ENCODE measurements around the gene TNS3.

TNS3 gene

DNA sequence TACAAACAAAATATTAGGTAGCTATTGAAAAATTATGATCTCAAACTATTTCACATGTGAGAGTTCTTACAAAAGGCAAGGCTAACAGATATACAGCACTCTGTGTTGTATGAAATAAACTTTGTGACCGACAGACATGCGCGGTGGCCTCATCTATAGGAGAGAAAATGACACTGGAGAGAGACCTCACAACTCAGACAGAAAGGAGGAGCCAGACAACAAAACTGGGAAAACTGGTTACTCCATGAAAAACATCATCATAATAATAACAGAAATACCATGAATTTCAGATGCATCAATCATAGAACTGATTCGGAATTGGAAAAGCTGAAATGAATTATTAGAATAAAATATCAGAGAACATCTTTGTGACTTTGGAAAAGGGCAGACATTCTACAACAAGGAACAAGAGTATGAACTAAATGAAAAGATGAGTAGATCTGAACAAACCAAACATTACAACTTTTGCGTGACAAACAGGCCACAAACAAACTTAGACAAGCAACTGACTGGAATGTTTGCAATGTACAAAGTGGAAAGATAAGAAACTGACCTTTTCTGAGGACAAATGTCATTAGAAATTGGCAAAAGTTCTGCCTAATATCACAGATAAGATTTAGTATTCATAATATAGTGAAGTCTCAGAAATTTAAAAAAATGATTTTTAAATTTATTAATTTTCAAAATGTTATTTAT lies 69.3 kb downstream of the TNS3 start:
- peaks cover 0 to 33% (median 19%) of the 10 kb centered on the region in 4 experiments for H3K36me3 ChIP-seq (ENCODE audit: control insufficient read depth in 4 of 4, insufficient read depth in 4 of 4, low read length in 3 of 4)
- peaks cover 9 to 63% (median 48%) of the 10 kb centered on the region in 4 experiments for H3K4me1 ChIP-seq (ENCODE audit: control extremely low read depth in 1 of 4, control insufficient read depth in 4 of 4, insufficient read depth in 4 of 4, low read length in 3 of 4)
- H3K4me3 ChIP-seq (ENCODE audit: control insufficient read depth in 1 of 7, extremely low read depth in 1 of 7, insufficient read depth in 4 of 7, low read depth in 2 of 7, low read length in 6 of 7) = no peak overlapping the region
- ChIA-PET CTCF (interaction anchor here (0.7 to 2.8 kb wide), 8 partner anchors 10 to 68 kb away, joined by 3 to 22 read pairs (median 7); no protein-coding TSS in a partner anchor), POLR2A (interaction anchor here (1.0 to 1.3 kb wide), 3 partner anchors 8 to 66 kb away, joined by 3 to 4 read pairs (median 3); no protein-coding TSS in a partner anchor)
- DNase-seq = no peak
- H3K27me3 ChIP-seq (replicated peaks in 2 of 5; ENCODE audit: control insufficient read depth in 4 of 5, insufficient read depth in 5 of 5, low read length in 4 of 5) = no peaks in the 10 kb centered on the region
- WGBS (ENCODE audit: insufficient coverage) = no CpG with 5 or more reads among the region's 5 CpGs
- no peak overlapping the region for H3K27ac ChIP-seq (ENCODE audit: insufficient read depth in 1 of 2, low read depth in 1 of 2, low read length in 2 of 2, poor library complexity in 1 of 2, severe bottlenecking in 2 of 2)
- H3K9me3 ChIP-seq (ENCODE audit: control extremely low read depth in 1 of 5, control insufficient read depth in 4 of 5, insufficient read depth in 2 of 5, low read depth in 1 of 5, low read length in 4 of 5) = peaks cover 0 to 9% (median 0%) of the 10 kb centered on the region in 5 experiments

GRCh38 chr7:47511699-47512370 lies 70.1 kb downstream of the TNS3 start:
- 98% methylated on average over 16 of the region's 16 CpGs for whole genome bisulfite sequencing (ENCODE audit: insufficient coverage)
- CTCF ChIA-PET = interaction anchor here (1.0 to 2.8 kb wide), 7 partner anchors 10 to 67 kb away, joined by 4 to 22 read pairs (median 8); no protein-coding TSS in a partner anchor
- Histone ChIP-seq H3K9me3 (ENCODE audit: control extremely low read depth in 1 of 5, control insufficient read depth in 4 of 5, insufficient read depth in 2 of 5, low read depth in 1 of 5, low read length in 4 of 5) (peaks cover 0 to 9% (median 0%) of the 10 kb centered on the region in 5 experiments), H3K36me3 (ENCODE audit: control insufficient read depth in 4 of 4, insufficient read depth in 4 of 4, low read length in 3 of 4) (peaks cover 0 to 38% (median 21%) of the 10 kb centered on the region in 4 experiments), H3K4me3 (ENCODE audit: control insufficient read depth in 1 of 7, extremely low read depth in 1 of 7, insufficient read depth in 4 of 7, low read depth in 2 of 7, low read length in 6 of 7) (no peak overlapping the region), H3K4me1 (ENCODE audit: control extremely low read depth in 1 of 4, control insufficient read depth in 4 of 4, insufficient read depth in 4 of 4, low read length in 3 of 4) (peaks cover 3 to 56% (median 41%) of the 10 kb centered on the region in 4 experiments), H3K27me3 (replicated peaks in 2 of 5; ENCODE audit: control insufficient read depth in 4 of 5, insufficient read depth in 5 of 5, low read length in 4 of 5) (no peaks in the 10 kb centered on the region), H3K27ac (ENCODE audit: insufficient read depth in 1 of 2, low read depth in 1 of 2, low read length in 2 of 2, poor library complexity in 1 of 2, severe bottlenecking in 2 of 2) (no peak overlapping the region)
- DNase-seq = no peak
- POLR2A ChIA-PET = interaction anchor here (1.2 kb wide), 1 partner anchor 8 kb away, joined by 4 read pairs; no protein-coding TSS in a partner anchor

DNA sequence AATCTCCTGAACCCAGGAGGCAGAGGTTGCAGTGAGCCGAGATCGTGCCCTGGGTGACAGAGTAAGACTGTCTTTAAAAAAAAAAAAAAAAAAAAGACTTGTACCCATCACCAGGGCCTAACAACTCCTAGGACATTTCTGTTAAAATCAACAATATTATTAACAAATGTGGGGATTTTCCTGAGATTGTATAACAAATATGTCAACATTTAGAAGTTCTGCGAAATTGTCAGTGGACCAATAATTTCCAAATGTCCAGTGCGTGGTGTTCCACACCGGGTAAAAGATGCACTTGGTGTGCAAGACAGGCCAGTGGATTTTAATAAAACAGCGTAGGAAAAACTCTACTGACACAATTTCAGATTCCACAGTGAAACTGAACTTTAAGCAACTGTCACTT lies 71.1 kb downstream of the TNS3 start:
- no peak for DNase-seq
- Histone ChIP-seq H3K27me3 (replicated peaks in 2 of 5; ENCODE audit: control insufficient read depth in 4 of 5, insufficient read depth in 5 of 5, low read length in 4 of 5) (no peaks in the 10 kb centered on the region), H3K36me3 (ENCODE audit: control insufficient read depth in 4 of 4, insufficient read depth in 4 of 4, low read length in 3 of 4) (peaks cover 0 to 43% (median 25%) of the 10 kb centered on the region in 4 experiments), H3K4me3 (ENCODE audit: control insufficient read depth in 1 of 7, extremely low read depth in 1 of 7, insufficient read depth in 4 of 7, low read depth in 2 of 7, low read length in 6 of 7) (no peak overlapping the region), H3K4me1 (ENCODE audit: control extremely low read depth in 1 of 4, control insufficient read depth in 4 of 4, insufficient read depth in 4 of 4, low read length in 3 of 4) (peaks cover 3 to 53% (median 40%) of the 10 kb centered on the region in 4 experiments), H3K27ac (ENCODE audit: insufficient read depth in 1 of 2, low read depth in 1 of 2, low read length in 2 of 2, poor library complexity in 1 of 2, severe bottlenecking in 2 of 2) (no peak overlapping the region), H3K9me3 (ENCODE audit: control extremely low read depth in 1 of 5, control insufficient read depth in 4 of 5, insufficient read depth in 2 of 5, low read depth in 1 of 5, low read length in 4 of 5) (peaks cover 0 to 9% (median 0%) of the 10 kb centered on the region in 5 experiments)
- ChIA-PET POLR2A (no interaction called here), CTCF (interaction anchor here (0.7 to 2.7 kb wide), 6 partner anchors 10 to 66 kb away, joined by 3 to 11 read pairs (median 6); no protein-coding TSS in a partner anchor)
- WGBS (ENCODE audit: insufficient coverage) = 97% methylated on average over 5 of the region's 6 CpGs

- no peak overlapping the region for H3K27ac ChIP-seq (ENCODE audit: insufficient read depth in 1 of 2, low read depth in 1 of 2, low read length in 2 of 2, poor library complexity in 1 of 2, severe bottlenecking in 2 of 2)
- no peak for DNase-seq
- peaks cover 0 to 9% (median 0%) of the 10 kb centered on the region in 5 experiments for H3K9me3 ChIP-seq (ENCODE audit: control extremely low read depth in 1 of 5, control insufficient read depth in 4 of 5, insufficient read depth in 2 of 5, low read depth in 1 of 5, low read length in 4 of 5)
- CTCF ChIA-PET = interaction anchor here (1.0 to 2.7 kb wide), 3 partner anchors 13 to 65 kb away, joined by 3 to 10 read pairs (median 7); no protein-coding TSS in a partner anchor
- peaks cover 3 to 53% (median 43%) of the 10 kb centered on the region in 4 experiments for H3K4me1 ChIP-seq (ENCODE audit: control extremely low read depth in 1 of 4, control insufficient read depth in 4 of 4, insufficient read depth in 4 of 4, low read length in 3 of 4)
- no peak overlapping the region for H3K4me3 ChIP-seq (ENCODE audit: control insufficient read depth in 1 of 7, extremely low read depth in 1 of 7, insufficient read depth in 4 of 7, low read depth in 2 of 7, low read length in 6 of 7)
- H3K27me3 ChIP-seq (replicated peaks in 2 of 5; ENCODE audit: control insufficient read depth in 4 of 5, insufficient read depth in 5 of 5, low read length in 4 of 5) = no peaks in the 10 kb centered on the region
- 93% methylated on average over 4 of the region's 5 CpGs for WGBS (ENCODE audit: insufficient coverage)
- peaks cover 0 to 48% (median 24%) of the 10 kb centered on the region in 4 experiments for H3K36me3 ChIP-seq (ENCODE audit: control insufficient read depth in 4 of 4, insufficient read depth in 4 of 4, low read length in 3 of 4)
- POLR2A ChIA-PET = no interaction called here
Observed at GRCh38 chr7:47510192-47510591, 71.7 kb downstream of the TNS3 start.

GRCh38 chr7:47509571-47509970 lies 72.3 kb downstream of the TNS3 start:
- no peak overlapping the region for H3K4me3 ChIP-seq (ENCODE audit: control insufficient read depth in 1 of 7, extremely low read depth in 1 of 7, insufficient read depth in 4 of 7, low read depth in 2 of 7, low read length in 6 of 7)
- H3K4me1 ChIP-seq (ENCODE audit: control extremely low read depth in 1 of 4, control insufficient read depth in 4 of 4, insufficient read depth in 4 of 4, low read length in 3 of 4) = peaks cover 3 to 55% (median 45%) of the 10 kb centered on the region in 4 experiments
- WGBS (ENCODE audit: insufficient coverage) = 98% methylated on average over 5 of the region's 7 CpGs
- H3K9me3 ChIP-seq (ENCODE audit: control extremely low read depth in 1 of 5, control insufficient read depth in 4 of 5, insufficient read depth in 2 of 5, low read depth in 1 of 5, low read length in 4 of 5) = peaks cover 0 to 9% (median 0%) of the 10 kb centered on the region in 5 experiments
- ChIA-PET CTCF (interaction anchor here (1.0 to 1.5 kb wide), 3 partner anchors 9 to 23 kb away, joined by 3 to 7 read pairs (median 4); no protein-coding TSS in a partner anchor), POLR2A (no interaction called here)
- H3K27me3 ChIP-seq (replicated peaks in 2 of 5; ENCODE audit: control insufficient read depth in 4 of 5, insufficient read depth in 5 of 5, low read length in 4 of 5) = no peaks in the 10 kb centered on the region
- no peak for DNase-seq
- peaks cover 0 to 48% (median 22%) of the 10 kb centered on the region in 4 experiments for H3K36me3 ChIP-seq (ENCODE audit: control insufficient read depth in 4 of 4, insufficient read depth in 4 of 4, low read length in 3 of 4)
- H3K27ac ChIP-seq (ENCODE audit: insufficient read depth in 1 of 2, low read depth in 1 of 2, low read length in 2 of 2, poor library complexity in 1 of 2, severe bottlenecking in 2 of 2) = no peak overlapping the region

- ChIA-PET CTCF (interaction anchor here (1.0 to 15.4 kb wide), 4 partner anchors 8 to 54 kb away, joined by 3 to 169 read pairs (median 10); no protein-coding TSS in a partner anchor), POLR2A (no interaction called here)
- Histone ChIP-seq H3K4me1 (ENCODE audit: control extremely low read depth in 1 of 4, control insufficient read depth in 4 of 4, insufficient read depth in 4 of 4, low read length in 3 of 4) (peaks cover 5 to 55% (median 45%) of the 10 kb centered on the region in 4 experiments), H3K27me3 (replicated peaks in 2 of 5; ENCODE audit: control insufficient read depth in 4 of 5, insufficient read depth in 5 of 5, low read length in 4 of 5) (no peaks in the 10 kb centered on the region), H3K36me3 (ENCODE audit: control insufficient read depth in 4 of 4, insufficient read depth in 4 of 4, low read length in 3 of 4) (peaks cover 0 to 48% (median 24%) of the 10 kb centered on the region in 4 experiments), H3K27ac (ENCODE audit: insufficient read depth in 1 of 2, low read depth in 1 of 2, low read length in 2 of 2, poor library complexity in 1 of 2, severe bottlenecking in 2 of 2) (no peak overlapping the region), H3K4me3 (ENCODE audit: control insufficient read depth in 1 of 7, extremely low read depth in 1 of 7, insufficient read depth in 4 of 7, low read depth in 2 of 7, low read length in 6 of 7) (no peak overlapping the region), H3K9me3 (ENCODE audit: control extremely low read depth in 1 of 5, control insufficient read depth in 4 of 5, insufficient read depth in 2 of 5, low read depth in 1 of 5, low read length in 4 of 5) (peaks cover 0 to 9% (median 0%) of the 10 kb centered on the region in 5 experiments)
- 97% methylated on average over 10 of the region's 11 CpGs for WGBS (ENCODE audit: insufficient coverage)
- DNase-seq = no peak
Observed at GRCh38 chr7:47508389-47509380, 73.2 kb downstream of the TNS3 start.
